GM12801 (cell line): ENCODE results near the gene PPFIA1.

Experiments used
- TF ChIP-seq, protein P1 (sequence below): IDR thresholded peaks from one replicate; pipeline ENCODE4 v1.5.1; 2011; ENCODE audit warnings: control low read depth; ENCODE audit not compliant: insufficient read length; ENCODE audit errors: extremely low read depth

PPFIA1 gene

DNA sequence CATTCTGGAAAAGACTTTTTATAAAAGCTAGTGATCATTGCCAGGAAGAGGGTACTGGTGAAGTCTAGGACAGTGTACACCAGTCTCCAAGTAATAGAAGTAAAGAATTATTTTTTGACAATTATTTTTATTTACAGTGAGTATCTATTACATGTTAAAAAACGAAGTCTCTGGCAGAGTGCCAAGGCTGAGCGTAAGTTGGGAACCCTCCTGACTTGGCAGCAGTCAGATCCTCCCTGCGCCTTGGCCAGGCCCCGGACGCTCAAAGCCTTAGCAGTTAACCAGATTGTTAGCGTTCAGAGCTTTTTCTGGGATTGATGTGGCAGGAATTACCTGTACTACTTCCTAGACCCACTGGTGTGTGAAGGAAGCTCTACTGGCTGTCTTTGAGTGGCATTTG lies 89.7 kb downstream of the PPFIA1 start:
- TF ChIP-seq, protein P1, sequence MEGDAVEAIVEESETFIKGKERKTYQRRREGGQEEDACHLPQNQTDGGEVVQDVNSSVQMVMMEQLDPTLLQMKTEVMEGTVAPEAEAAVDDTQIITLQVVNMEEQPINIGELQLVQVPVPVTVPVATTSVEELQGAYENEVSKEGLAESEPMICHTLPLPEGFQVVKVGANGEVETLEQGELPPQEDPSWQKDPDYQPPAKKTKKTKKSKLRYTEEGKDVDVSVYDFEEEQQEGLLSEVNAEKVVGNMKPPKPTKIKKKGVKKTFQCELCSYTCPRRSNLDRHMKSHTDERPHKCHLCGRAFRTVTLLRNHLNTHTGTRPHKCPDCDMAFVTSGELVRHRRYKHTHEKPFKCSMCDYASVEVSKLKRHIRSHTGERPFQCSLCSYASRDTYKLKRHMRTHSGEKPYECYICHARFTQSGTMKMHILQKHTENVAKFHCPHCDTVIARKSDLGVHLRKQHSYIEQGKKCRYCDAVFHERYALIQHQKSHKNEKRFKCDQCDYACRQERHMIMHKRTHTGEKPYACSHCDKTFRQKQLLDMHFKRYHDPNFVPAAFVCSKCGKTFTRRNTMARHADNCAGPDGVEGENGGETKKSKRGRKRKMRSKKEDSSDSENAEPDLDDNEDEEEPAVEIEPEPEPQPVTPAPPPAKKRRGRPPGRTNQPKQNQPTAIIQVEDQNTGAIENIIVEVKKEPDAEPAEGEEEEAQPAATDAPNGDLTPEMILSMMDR = no peak

DNA sequence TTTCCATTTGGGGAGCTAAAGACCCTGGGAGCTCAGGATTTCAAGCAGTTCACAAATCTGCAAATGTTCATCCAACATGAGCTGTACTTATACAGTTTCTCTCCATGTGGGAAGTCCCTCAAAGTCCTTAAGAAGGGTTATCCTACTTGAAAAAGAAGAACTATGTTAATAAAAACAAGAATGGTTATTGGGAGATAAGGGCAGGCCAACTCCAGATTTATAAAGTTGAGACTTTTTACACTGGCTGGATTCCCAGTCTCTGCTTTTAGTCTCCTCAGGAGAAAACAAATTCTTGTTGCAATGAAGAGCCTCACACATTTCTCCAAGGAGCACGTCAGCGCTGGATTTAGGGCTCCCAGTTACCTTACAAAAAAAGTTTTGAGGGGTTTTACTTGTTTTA lies 93.7 kb downstream of the PPFIA1 start:
- TF ChIP-seq, protein P1 = no peak

DNA sequence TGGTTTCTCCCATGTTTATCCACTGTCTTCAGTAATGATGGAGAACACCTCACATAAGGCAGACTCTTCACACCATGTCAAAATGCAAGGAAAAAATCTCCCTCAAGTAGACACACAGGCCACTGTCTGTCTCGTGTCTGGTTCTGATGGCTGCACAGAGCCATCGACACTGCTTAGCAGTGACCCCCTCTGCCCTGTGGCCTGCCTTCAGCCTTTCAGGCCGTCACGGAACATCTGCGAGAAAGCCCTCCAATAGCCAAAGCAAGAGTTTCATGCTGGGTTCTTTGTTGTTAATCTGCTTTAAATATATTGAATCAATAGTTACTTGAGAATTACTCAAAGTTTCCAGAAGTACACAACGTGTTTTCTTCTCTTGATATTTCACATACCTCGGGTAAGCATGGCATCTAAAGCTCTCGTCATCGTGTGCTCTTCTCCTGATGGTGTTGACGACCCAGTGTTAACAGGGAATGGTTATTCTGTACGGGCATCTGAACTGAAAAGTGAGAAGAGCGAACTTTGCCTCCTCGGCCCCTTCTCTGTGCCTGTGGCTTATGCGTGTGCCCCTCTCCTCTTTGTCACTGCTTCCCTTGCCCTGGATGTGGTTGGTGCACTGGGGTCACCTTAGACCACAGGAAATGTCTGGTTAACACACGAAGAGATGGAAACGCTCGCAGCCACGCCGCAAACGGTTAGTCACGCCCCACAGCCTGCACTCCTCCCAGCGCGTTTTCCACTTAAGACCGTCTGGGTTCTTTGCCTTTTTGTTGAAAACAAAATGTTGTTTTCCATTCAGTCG lies 94.5 kb downstream of the PPFIA1 start:
- TF ChIP-seq, protein P1 = no peak

DNA sequence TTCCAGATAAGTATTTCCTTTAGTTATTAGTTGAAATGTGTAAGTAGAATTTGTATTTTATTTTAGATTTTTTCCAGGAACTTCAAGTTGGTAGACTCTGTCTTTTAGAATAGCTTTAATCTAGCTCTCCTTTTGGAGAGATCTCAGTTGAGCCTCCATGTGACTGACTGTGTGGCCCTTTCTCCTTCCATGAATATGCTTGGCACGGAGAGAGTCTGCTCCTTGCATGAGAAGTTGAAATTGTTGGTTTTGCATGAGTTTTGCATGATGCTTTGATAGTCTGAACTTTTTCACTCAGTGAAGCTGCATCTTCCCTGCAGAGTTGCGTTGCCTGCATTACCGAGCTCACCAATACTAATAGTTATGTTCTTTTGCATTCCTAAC lies 95.0 kb downstream of the PPFIA1 start:
- TF ChIP-seq, protein P1 = no peak

DNA sequence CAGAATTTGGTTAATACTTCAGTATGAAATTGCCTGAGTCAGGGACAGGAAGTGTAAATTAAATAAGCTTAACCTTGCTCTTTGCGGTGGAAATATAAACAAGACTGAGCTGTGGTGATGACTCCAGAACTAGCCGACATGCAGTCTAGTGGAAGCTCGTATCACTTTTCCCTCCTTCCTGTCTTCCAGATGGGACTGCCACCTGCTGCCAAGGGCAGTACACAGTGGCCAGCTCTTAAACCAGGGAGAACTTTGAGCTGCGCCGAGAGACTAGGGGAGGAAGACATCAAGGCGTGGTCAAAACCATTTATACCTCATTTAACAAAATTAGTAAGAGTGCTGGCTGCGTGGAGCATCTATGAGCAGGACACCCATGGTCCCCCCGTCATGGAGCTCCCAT lies 96.6 kb downstream of the PPFIA1 start:
- TF ChIP-seq, protein P1 = no peak

DNA sequence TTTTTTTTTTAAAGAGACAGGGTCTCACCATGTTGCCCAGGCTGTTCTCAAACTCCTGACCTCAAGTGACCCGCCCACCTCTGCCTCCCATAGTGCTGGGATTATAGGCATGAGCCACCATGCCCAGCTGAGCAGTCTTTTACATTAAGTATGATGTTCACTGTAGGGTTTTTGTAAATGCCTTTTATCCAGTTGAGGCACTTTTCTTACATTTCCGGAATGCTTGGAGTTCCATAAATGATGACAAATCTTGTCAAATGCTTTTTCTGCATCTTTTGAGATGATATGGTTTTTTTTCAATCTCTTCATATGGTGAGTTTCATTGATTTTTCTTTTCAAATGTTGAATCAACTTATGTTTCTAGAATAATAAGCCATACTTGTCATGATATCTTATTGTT lies 98.5 kb downstream of the PPFIA1 start:
- TF ChIP-seq, protein P1 = no peak

DNA sequence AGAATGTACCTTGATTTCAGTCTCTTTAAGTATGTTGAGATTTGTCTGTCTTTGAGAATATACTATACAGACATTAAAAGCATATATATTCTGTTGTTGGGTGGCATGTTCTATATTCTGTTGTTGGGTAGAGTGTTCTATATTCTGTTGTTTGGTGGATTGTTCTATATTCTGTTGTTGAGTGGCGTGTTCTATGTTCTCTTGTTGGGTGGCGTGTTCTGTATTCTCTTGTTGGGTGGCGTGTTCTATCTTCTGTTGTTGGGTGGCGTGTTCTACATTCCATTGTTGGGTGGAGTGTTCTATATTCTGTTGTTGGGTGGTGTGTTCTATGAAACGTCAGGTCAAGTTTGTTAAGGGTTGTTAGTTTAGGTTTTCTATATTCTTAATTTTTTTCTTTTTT lies 100.8 kb downstream of the PPFIA1 start:
- TF ChIP-seq, protein P1 = no peak
